ENCODE data around the gene TMEM145.
A peak's percentile ranks its signal among the peaks of the same experiment; 100 is the strongest.

The TMEM145 gene

DNA sequence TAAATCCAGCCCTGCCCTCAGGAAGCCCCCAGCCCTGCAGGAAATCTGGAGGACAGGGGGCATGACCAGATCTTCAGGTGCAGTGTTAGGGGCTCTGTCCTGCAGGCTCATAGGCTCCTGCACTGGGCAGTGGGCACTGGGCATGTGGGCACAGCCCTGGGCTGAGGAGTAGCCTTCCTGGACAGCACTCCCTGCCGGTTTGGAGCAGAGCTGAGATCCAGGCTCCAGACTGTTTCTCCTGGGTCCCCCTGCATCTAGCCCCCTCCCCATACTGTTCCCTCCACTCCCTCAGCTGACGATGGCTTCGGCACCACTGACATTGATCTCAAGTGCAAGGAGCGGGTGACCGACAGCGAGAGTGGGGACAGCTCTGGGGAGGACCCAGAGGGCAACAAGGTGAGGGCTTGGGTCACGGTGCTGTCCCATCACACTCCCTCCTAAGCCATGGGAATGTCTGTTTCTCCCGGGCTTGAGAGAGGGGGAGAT, 23.5 kb upstream of the TMEM145 start:
- no peak for DNase-seq (ENCODE audit: low spot score)

DNA sequence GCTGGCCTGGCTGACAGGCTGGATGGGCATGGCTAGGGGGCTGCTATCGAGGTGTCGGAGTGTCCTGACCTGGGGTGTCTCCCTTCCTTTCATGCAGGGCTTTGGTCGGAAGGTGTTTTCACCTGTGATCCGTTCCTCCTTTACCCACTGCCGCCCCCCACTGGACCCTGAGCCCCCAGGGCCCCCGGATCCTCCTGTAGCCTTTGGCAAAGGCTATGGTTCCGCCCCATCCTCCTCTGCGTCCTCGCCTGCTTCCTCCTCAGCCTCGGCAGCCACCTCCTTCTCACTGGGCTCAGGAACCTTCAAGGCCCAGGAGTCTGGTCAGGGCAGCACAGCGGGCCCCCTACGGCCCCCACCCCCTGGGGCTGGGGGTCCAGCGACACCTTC, 23.0 kb upstream of the TMEM145 start:
- no peak for DNase-seq (ENCODE audit: low spot score)

DNA sequence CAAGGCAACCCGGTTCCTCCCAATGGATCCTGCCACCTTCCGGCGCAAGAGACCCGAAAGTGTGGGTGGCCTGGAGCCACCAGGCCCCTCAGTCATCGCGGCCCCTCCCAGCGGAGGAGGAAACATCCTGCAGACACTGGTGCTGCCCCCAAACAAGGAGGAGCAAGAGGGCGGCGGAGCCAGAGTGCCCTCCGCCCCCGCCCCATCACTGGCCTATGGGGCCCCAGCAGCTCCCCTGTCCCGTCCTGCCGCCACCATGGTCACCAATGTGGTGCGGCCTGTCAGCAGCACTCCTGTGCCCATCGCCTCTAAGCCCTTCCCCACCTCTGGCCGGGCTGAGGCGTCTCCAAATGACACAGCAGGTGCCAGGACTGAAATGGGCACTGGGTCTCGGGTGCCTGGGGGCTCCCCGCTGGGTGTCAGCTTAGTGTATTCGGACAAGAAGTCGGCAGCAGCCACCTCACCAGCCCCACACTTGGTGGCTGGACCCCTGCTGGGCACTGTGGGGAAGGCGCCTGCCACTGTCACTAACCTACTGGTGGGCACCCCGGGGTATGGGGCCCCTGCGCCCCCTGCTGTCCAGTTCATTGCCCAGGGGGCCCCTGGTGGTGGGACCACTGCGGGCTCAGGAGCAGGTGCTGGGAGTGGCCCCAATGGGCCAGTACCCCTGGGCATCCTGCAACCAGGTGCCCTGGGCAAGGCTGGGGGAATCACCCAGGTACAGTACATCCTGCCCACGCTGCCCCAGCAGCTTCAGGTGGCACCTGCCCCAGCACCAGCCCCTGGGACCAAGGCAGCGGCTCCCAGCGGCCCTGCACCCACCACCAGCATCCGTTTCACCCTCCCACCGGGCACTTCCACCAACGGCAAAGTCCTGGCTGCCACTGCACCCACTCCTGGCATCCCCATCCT, 22.3 kb upstream of the TMEM145 start:
- DNase-seq (ENCODE audit: low spot score), result peak; percentile 41

DNA sequence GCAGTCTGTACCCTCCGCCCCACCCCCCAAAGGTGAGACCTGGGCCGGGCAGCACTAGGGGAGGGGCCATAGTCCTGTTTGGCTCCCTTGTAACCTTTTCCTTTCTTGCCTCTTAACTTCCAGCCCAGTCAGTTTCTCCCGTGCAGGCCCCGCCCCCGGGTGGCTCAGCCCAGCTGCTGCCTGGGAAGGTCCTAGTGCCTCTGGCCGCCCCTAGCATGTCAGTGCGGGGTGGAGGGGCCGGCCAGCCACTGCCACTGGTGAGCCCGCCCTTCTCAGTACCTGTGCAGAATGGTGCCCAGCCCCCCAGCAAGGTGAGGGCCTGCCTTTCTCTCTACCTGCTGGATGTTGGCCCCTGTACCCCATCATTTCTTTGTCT, 21.7 kb upstream of the TMEM145 start:
- DNase-seq (ENCODE audit: low spot score), result no peak

DNA sequence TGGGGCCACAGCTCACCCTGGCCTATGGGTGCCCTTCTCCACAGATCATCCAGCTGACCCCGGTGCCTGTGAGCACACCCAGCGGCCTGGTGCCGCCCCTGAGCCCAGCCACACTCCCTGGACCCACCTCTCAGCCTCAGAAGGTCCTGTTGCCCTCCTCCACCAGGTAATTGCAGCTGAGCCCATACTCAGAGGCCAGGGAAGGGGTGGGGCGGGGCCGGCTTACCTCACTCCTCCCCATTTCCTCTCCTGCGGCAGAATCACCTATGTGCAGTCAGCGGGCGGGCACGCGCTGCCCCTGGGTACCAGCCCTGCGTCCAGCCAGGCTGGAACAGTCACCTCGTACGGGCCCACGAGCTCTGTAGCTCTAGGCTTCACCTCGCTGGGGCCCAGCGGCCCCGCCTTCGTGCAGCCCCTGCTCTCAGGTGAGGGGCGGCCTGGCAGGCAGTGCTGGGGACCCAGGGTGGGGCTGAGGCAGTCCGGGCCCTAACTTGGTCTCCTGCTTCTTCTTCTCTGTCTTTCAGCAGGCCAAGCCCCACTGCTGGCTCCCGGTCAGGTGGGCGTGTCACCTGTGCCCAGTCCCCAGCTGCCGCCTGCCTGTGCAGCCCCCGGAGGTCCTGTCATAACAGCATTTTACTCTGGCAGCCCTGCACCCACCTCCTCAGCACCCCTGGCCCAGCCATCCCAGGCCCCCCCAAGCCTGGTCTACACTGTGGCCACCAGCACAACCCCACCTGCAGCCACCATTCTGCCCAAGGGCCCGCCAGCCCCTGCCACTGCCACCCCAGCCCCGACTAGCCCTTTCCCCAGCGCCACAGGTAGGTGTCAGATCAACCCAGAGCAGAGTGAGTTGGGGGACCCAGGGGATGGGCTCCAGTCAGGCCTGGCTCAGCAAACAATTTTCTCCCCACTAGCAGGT, 20.8 kb upstream of the TMEM145 start:
- no peak for DNase-seq (ENCODE audit: low spot score)

DNA sequence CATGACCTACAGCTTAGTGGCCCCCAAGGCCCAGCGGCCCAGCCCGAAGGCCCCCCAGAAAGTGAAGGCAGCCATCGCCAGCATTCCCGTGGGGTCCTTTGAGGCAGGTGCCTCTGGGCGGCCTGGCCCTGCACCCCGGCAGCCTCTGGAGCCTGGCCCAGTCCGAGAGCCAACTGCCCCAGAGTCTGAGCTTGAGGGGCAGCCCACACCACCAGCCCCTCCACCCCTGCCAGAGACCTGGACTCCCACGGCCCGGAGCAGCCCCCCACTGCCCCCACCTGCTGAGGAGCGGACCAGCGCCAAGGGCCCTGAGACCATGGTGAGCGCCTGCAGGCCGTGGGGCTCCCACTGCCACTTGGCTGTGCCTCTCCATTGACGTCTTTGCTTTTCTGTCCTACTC, 20.1 kb upstream of the TMEM145 start:
- DNase-seq (ENCODE audit: low spot score), result no peak

DNA sequence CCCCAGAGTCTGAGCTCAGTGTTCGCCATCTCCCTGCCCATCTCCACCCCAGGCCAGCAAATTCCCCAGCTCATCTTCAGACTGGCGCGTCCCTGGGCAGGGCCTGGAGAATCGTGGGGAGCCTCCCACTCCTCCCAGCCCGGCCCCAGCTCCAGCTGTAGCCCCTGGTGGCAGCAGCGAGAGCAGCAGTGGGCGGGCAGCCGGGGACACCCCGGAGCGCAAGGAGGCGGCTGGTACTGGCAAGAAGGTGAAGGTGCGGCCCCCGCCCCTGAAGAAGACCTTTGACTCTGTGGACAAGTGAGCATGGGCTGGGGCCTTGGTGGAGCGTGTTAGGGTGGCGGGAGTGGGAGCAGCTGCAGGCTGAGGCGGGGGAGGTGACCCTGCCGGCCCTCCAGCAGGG, 19.6 kb upstream of the TMEM145 start:
- DNase-seq (ENCODE audit: low spot score), result no peak

DNA sequence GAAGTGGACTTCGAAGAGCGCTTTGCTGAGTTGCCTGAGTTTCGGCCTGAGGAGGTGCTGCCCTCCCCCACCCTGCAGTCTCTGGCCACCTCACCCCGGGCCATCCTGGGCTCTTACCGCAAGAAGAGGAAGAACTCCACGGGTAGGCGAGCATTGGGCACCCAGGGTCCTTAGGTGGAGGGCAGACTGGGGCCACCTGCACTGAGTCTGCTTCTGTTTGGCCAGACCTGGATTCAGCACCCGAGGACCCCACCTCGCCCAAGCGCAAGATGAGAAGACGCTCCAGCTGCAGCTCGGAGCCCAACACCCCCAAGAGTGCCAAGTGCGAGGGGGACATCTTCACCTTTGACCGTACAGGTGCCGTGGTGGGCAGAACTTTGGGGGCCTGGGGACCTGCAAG, 19.2 kb upstream of the TMEM145 start:
- DNase-seq (ENCODE audit: low spot score), result no peak

DNA sequence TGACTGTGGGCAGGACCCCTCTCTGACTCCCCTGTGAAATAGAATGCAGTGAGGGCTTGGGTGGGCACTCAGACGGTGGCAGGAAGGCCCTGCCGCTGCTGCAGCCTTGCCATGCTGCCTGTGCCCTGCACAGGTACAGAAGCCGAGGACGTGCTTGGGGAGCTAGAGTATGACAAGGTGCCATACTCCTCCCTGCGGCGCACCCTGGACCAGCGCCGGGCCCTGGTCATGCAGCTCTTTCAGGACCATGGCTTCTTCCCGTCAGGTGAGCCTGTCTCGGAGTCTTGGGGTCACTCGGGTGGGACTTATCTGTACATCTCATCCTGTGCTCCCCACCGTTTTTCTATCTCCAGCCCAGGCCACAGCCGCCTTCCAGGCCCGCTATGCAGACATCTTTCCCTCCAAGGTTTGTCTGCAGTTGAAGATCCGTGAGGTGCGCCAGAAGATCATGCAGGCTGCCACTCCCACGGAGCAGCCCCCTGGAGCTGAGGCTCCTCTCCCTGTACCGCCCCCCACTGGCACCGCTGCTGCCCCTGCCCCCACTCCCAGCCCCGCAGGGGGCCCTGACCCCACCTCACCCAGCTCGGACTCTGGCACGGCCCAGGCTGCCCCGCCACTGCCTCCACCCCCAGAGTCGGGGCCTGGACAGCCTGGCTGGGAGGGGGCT, 18.5 kb upstream of the TMEM145 start:
- no peak for DNase-seq (ENCODE audit: low spot score)

DNA sequence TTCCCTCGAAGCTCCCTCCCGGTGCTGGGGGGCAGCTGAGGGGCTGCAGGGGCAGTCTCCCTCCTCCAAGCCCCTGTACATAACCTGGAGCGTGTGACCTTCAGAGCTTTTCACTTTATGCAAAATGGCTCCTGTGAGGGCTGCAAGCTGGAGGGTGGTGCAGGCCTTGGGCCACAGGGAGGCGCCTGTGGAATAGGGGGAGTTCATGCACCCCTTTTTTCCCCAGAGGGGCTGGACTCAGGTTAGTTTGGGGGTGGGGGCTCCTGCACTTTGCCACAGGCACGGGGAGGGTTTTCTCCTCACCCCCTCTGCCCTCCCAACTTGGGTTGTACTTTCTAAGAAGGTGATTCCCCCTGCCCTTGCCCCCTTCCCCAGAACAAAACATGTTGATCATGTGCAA, 17.8 kb upstream of the TMEM145 start:
- DNase-seq (ENCODE audit: low spot score), result no peak

DNA sequence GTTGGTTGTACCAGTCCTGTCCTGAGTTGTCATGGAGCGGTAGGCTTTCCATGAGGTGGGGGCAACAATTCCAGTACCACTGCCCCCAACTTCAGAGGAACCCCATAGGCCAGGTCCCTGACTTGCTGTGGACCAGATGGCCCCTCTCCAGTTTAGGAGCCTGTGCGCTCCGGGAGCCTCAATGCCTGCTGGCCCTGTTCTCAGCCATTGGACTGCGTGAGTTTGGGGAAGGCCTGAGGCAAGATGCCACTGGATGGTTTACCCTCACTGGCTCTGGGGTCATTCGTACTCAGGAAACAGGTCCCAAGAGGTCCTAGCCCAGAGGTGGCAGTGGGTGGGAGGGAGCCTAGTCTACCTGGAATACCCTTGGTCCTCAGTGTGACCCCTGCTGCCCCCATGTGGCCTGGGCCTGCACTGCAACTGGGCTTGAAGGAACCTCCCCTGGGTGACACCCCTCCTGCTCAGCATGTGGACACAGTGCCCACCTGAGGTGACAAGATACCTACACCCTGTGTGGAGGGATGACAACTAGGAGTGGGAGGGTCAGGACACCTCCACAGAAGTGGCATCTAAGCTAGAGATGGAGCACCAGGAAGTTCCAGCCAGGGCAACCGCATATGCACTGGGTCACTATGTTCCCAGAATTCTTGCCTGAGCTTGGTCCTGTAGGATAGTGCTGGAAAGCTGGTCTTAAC, 17.1 kb upstream of the TMEM145 start:
- peak; percentile 84 for DNase-seq (ENCODE audit: low spot score)

DNA sequence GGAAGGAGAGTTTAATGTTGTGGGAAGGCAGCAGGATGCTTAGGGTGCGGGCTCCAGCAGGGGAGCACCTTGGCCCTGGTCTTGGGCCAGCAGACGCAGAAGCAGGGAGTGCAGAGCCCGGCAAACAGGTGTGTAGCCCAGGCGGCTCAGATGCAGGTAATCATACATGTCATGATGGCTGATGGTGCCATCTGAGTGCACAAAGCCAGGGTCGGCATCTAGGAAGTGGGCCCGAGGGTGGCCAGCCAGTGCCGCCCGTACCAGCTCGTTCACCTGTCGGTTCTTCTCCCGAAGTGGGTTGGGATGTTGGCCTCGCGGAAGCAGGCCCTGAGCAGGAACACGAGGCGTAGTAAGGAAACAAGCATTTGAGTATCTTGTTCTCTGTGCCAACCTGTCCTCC, 16.1 kb upstream of the TMEM145 start:
- DNase-seq (ENCODE audit: low spot score), result no peak

DNA sequence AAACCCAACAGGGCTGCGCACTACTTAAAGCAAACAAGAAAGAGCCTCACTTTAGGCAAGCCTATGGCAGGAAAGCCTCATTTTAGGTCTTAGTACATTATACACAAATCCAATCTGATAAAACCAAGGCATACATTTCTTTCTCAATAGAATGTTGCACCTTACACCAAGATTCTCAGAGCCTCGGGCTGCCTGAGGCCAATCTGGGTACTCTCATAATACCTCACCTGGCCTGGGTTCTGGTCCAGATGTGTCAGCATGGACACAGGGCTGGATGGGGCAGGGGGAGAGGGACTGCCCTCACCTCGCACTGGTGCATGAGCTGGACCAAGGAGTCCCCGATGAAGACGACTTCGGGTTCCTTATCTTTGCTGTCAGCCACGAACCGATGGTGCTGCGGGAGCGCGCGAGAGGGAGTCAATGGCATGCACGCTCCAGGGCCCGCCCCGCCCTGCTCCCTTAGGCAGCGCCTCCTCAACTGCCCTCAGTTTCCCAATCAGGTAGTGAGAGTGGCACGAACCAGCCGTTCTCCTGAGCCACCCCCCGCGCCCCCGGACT, 11.4 kb upstream of the TMEM145 start, which contains the start of gene PRR19:
Gene PRR19 (plus strand): TSS at position 487 of the 558 bp plus-strand sequence. CDS start 7,453 bp downstream, outside the sequence.
- no peak for DNase-seq (ENCODE audit: low spot score)

DNA sequence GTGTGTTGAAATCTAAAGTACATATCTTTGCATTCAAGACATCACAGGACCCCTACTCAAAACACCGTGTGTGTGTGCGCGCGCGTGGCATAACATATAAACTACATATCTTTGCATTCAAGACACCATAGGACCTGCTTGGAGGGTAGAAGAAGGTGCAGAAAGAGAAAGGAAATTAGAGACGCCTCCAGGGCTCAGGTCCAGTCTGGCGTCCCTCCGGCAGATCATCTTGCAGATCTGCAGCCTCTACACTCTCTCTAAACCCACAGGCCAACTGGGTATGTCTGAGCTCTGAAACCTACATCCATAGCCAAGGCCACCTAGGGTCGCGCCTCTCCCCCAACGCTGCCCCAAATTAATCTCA, 10.0 kb upstream of the TMEM145 start:
- DNase-seq (ENCODE audit: low spot score), result no peak

DNA sequence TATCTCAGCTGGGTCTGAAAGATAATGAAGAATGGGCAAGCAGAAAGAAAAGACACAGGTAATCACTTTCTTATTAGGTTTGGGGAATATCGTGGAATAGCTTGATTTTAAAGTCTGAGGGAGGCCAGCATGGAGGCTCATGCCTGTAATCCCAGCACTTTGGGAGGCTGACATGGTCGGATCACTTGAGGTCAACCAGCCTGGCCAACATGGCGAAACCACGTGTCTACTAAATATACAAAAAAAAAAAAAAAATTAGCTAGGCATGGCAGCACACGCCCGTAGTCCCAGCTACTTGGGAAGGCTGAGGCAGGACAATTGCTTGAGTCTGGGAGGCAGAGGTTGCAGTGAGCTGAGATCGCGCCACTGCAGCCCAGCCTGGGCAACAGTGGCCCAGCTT, 9.2 kb upstream of the TMEM145 start:
- DNase-seq (ENCODE audit: low spot score), result no peak

DNA sequence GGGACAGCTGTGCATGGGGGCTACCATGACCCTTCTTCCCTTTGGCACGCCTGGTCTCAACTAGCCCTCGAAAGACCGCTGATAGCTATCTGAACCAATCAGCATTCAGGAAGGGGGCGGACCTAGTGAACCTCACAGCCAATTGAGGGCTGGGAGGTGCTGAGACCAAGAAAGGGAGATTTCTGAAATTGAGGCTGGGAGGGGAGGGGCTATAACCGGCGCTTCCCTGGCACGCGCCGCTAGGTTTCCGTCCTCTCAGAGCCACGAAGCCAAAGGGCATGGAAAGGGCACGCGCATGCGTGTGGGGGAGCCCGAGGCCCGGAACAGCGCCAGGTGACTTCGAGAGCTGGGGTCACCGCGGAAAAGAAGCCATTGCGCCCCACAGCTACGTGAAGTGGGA, 6.5 kb upstream of the TMEM145 start:
- no peak for DNase-seq (ENCODE audit: low spot score)

DNA sequence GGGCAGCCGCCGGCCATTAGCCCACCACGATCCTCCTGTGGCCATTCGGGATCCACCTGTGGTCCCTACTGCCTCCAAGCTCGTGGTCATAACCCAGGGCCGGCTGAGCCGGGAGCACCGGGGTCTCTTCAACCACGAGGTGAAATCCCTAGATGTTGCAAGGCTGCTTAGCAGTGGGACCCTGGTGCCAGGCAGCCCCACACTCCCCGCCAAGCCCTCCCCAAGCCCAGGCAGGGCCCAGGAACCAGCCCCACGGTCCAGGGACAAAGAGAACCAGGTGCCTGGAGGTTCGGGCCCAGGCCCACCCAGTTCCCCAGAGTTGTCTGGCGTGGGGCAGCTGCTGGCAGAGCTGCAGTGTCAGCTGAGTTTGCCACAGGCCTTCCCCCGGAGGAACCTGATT, 3.4 kb upstream of the TMEM145 start:
- DNase-seq (ENCODE audit: low spot score), result no peak

DNA sequence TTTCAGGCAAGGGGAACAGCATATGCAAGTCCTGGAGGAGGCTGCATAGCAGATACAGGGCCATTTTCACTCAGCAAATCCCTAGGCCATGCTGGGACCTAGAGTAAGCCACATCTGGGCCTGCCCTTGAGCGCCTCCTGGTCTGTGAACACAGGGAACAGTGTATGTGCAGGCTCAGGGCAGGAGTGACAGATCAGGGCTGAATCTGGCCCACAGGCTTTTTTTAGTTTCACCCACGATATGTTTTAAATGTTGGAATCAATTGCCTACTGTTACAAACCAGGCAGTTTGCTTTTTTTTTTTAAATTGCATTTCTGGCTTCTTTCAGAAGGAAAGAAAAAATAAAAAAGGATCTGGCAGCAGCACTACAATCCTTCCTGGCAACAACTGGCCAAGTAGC, 1.5 kb upstream of the TMEM145 start:
- no peak for DNase-seq (ENCODE audit: low spot score)

DNA sequence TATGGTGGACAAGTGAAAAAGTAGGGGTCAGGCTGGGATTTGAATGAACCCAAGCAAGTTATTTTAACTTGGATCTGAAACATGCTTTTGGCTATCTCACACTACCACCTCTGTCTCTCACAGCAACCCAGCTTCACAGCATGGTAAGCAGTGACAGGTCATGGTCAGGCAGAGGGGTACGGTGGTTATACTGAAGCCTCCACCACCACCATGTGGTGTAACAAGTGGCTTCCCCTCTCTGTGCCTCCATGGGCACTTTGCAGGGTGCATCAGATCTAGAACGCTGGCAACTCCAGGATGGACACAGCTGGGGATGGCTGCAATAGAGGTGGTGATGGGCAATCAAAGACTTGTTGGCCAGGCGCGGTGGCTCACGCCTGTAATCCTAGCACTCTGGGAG, 739 bp upstream of the TMEM145 start:
- no peak for DNase-seq (ENCODE audit: low spot score)

DNA sequence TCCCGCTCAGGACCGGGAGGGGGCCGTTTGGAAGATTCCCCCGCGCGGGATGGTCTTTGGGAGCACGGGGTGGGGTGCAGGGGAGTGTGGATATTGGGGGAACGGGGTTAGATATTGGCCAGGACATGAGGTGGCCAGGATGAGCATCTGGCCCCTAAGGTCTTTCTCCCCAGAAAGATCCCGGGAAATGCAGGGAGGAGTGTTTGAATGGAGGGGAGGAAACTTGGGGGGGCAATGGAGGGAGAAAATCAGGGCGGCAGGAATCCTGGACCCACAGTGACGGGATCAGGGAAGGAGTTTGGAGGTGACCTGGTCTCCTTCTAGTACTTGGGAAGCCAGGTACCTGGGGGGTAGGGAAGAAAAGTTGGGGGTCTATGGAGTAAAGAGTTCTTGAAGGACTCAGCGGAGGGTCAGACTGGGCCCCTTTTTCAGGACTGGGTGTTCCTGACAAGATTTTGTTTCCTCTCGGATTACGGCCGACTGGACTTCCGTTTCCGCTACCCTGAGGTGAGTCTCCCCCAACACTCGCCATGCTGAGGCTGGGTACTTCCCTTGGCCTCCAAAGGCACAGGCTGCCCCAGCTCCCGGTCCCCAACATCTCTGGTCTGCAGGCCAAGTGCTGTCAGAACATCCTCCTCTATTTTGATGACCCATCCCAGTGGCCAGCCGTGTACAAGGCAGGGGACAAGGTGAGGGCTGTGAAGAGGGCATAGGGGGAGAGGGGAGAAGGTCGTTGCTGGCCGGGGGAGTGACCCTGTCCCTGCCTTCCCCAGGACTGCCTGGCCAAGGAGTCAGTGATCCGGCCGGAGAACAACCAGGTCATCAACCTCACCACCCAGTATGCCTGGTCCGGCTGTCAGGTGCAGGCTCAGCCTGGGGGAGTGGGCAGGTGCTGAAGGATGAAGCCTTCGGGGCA, 989 bp downstream of the TMEM145 start:
- no peak for DNase-seq (ENCODE audit: low spot score)

Measured in CD4-positive, alpha-beta T cell treated with Interleukin-6 at 100 ng/mL for 8 hours (primary cell).